Endothelial cell of umbilical vein (primary cell): ENCODE results near the gene RAI1. TPM values are rescaled to one million over a fixed set of nuclear protein-coding genes. Genes with fewer than 3 reads are reported as not detected.

Source experiments
- BruUV-seq: library from RNA; stranded (reverse); fragments of 400-500 nt; replicated peaks from 2 replicates; lab custom pipeline; 2021; lab: Mats Ljungman, UMichigan
- CTCF ChIA-PET: fragments of 300-600, 350-600 bp; sonication (Branson Sonifier 250); formaldehyde crosslinking; loops from one replicate; lab custom pipeline; 2021; ENCODE audit warnings: antibody characterized with exemption, inconsistent platforms; lab: Charles Lee
- POLR2A ChIA-PET: fragments of 300-600, 350-600 bp; sonication (Branson Sonifier 250); formaldehyde crosslinking; loops from one replicate; lab custom pipeline; 2021; ENCODE audit warnings: antibody characterized with exemption, inconsistent platforms; lab: Charles Lee
- DNase-seq: peaks from one replicate; pipeline ENCODE4 v3.0.0-alpha.2; 2011; ENCODE audit warnings: low read depth, low spot score
- FAIRE-seq: peaks from 2 replicates; lab custom pipeline; 2011; peaks lifted over from hg19 to GRCh38; lab: Jason Lieb, UNC
- H2AFZ ChIP-seq: 2 replicates; pipeline ENCODE4 v1.6.0; 2012; ENCODE audit warnings: low read depth, low read length, control low read depth, inconsistent platforms
- H3K27ac ChIP-seq: 2 replicates; pipeline ENCODE4 v1.5.1; 2011; ENCODE audit warnings: low read depth, mild to moderate bottlenecking, control low read depth, low read length, moderate library complexity; ENCODE audit not compliant: insufficient read depth
- H3K27me3 ChIP-seq, 2 experiments: 2 replicates each; pipeline versions ENCODE4 v1.6.0 to v1.6.1; 2011; ENCODE audit warnings: low read length in 2 of 2, mixed read lengths in 1 of 2; ENCODE audit not compliant: control insufficient read depth in 2 of 2, insufficient read depth in 2 of 2
- H3K36me3 ChIP-seq, 2 experiments: 2 replicates in 1 of 2; 3 replicates in 1 of 2; pipeline ENCODE4 v1.5.1; 2011; ENCODE audit warnings: low read length in 2 of 2, mild to moderate bottlenecking in 1 of 2, moderate library complexity in 1 of 2; ENCODE audit not compliant: control insufficient read depth in 2 of 2, insufficient read depth in 2 of 2; ENCODE audit errors: extremely low read depth in 1 of 2
- H3K4me1 ChIP-seq: 3 replicates; pipeline ENCODE4 v1.5.1; 2011; ENCODE audit warnings: mild to moderate bottlenecking, low read length; ENCODE audit not compliant: control insufficient read depth, insufficient read depth; ENCODE audit errors: extremely low read depth
- H3K4me2 ChIP-seq: 2 replicates; pipeline ENCODE4 v1.6.1; 2011; ENCODE audit warnings: low read length, control low read depth, mixed read lengths; ENCODE audit not compliant: insufficient read depth
- H3K4me3 ChIP-seq, 3 experiments: fragments of 200-600 bp in 1 of 3; sonication (generic), shearing (Covaris generic) in 1 of 3; replicated peaks in 1 of 3; 2 replicates each; pipeline ENCODE4 v1.5.1; 2011 to 2016; ENCODE audit warnings: control low read depth in 3 of 3, low read length in 3 of 3, mild to moderate bottlenecking in 2 of 3, inconsistent platforms in 1 of 3, low read depth in 1 of 3, moderate library complexity in 1 of 3; ENCODE audit not compliant: insufficient read depth in 1 of 3
- H3K79me2 ChIP-seq: 2 replicates; pipeline ENCODE4 v1.6.0; 2012; ENCODE audit warnings: low read length, inconsistent platforms; ENCODE audit not compliant: control insufficient read depth, insufficient read depth
- H3K9ac ChIP-seq: replicated peaks from 2 replicates; pipeline ENCODE3; 2011; ENCODE audit warnings: low read length, control low read depth; ENCODE audit not compliant: insufficient read depth; ENCODE audit errors: extremely low read depth
- H3K9me1 ChIP-seq: replicated peaks from 3 replicates; pipeline ENCODE4 v1.6.0; 2011; ENCODE audit warnings: mild to moderate bottlenecking, low read length; ENCODE audit not compliant: control insufficient read depth, insufficient read depth; ENCODE audit errors: extremely low read depth
- H3K9me3 ChIP-seq: replicated peaks from 2 replicates; pipeline ENCODE4 v1.5.1; 2012; ENCODE audit warnings: low read length, inconsistent platforms; ENCODE audit not compliant: control insufficient read depth, insufficient read depth
- H4K20me1 ChIP-seq: replicated peaks from 2 replicates; pipeline ENCODE3; 2011; ENCODE audit warnings: mild to moderate bottlenecking, low read length; ENCODE audit not compliant: control insufficient read depth, insufficient read depth; ENCODE audit errors: extremely low read depth
- EZH2 ChIP-seq: IDR thresholded peaks from 2 replicates; pipeline ENCODE4 v1.6.1; 2012; ENCODE audit warnings: borderline replicate concordance, low read depth, mild to moderate bottlenecking, moderate library complexity, low read length, inconsistent platforms; ENCODE audit not compliant: severe bottlenecking
- FOS ChIP-seq: IDR thresholded peaks from 2 replicates; pipeline ENCODE4 v1.6.1; 2011; ENCODE audit warnings: mild to moderate bottlenecking, low read length, moderate library complexity, borderline replicate concordance; ENCODE audit not compliant: insufficient read depth
- GATA2 ChIP-seq: IDR thresholded peaks from 2 replicates; pipeline ENCODE4 v1.7.0; 2011; ENCODE audit warnings: low read depth, mild to moderate bottlenecking, moderate library complexity, mixed read lengths, low read length; ENCODE audit not compliant: insufficient read length, insufficient read depth
- JUN ChIP-seq: IDR thresholded peaks from 2 replicates; pipeline ENCODE4 v1.6.1; 2011; ENCODE audit warnings: borderline replicate concordance, low read depth; ENCODE audit not compliant: insufficient read length, insufficient read depth
- MYC ChIP-seq: IDR thresholded peaks from one replicate; pipeline ENCODE4 v1.6.1; 2011; ENCODE audit warnings: mild to moderate bottlenecking, low read depth, low read length
- POLR2A ChIP-seq: IDR thresholded peaks from 2 replicates; pipeline ENCODE4 v1.6.1; 2012; ENCODE audit warnings: low read depth, mild to moderate bottlenecking, control low read depth, low read length
- POLR2AphosphoS5 ChIP-seq: IDR thresholded peaks from 2 replicates; pipeline ENCODE4 v1.6.1; 2012; ENCODE audit warnings: low read depth, mild to moderate bottlenecking, control low read depth, low read length, moderate library complexity; ENCODE audit not compliant: insufficient read depth
- dilution Hi-C: fragments of 300-500 bp; cut with MboI; formaldehyde crosslinking; loops from one replicate; pipeline ENCODE4 v1.15.0; 2019; ENCODE audit warnings: low sequenced_read_pairs; ENCODE audit not compliant: extremely low pct_ligation_motif_present
- intact Hi-C: fragments of 100-400 bp; cut with micrococcal nuclease; formaldehyde crosslinking; loops from one replicate; pipeline ENCODE4 v1.10.0; 2022
- polyA plus RNA-seq, 4 experiments: library from polyadenylated mRNA; depleted of rRNA in 3 of 4; stranded (reverse) in 3 of 4; unstranded in 1 of 4; fragments of >200 nt; gene quantifications; 2 replicates each; pipeline versions ENCODE4 v1.2.1 to v1.2.3, GENCODE V29; 2011 to 2012; ENCODE audit warnings: missing spikeins in 1 of 4
- total RNA-seq: library from RNA; stranded (reverse); gene quantifications from 2 replicates; pipeline ENCODE4 v1.2.3, GENCODE V29; 2021
- TF ChIP-seq, protein P1 (sequence below): IDR thresholded peaks from 2 replicates; pipeline ENCODE4 v1.6.1; 2011; ENCODE audit not compliant: insufficient read depth, insufficient read length
- TF ChIP-seq, protein P2 (sequence below), 2 donors: IDR thresholded peaks; 1 replicate in 1 of 2; 2 replicates in 1 of 2; pipeline ENCODE4 v1.5.1; 2011; ENCODE audit warnings: low read length in 2 of 2, mild to moderate bottlenecking in 2 of 2, moderate library complexity in 2 of 2, control low read depth in 1 of 2, inconsistent platforms in 1 of 2, low read depth in 1 of 2; ENCODE audit not compliant: insufficient read depth in 1 of 2; ENCODE audit errors: extremely low read depth in 1 of 2

The RAI1 gene
- total and polyA plus RNA-seq, 2 donors (not counting 3 experiments of a cell fraction or from before 2014, with no cell fraction given) = 7.8 to 43.3 TPM

DNA sequence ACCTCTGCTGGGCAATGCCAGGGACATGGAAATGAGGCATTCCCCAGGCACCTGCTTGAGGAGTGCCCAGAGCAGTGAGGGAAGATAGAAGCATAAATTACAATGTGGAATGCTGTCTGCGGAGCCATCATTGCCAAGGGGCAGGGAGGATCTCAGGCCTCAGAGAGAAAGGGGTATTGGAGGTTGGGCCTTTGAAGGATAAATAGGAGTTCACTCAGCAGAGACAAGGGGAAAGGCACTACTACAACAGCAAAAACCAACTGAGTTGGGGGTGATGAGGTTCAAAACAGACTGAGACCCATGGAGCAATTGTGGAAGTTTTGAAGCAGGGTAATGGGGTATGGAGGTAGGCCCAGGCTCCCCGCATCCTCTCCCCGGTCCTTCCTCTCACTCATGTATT, 122.7 kb downstream of the RAI1 start:
- H3K27me3 ChIP-seq = no peaks in the 10 kb centered on the region
- FAIRE-seq (no peak), DNase-seq (no peak)
- no peak overlapping the region for H2AFZ ChIP-seq
- no peak for TF ChIP-seq MYC
- no peak for TF ChIP-seq EZH2
- TF ChIP-seq, protein P1, sequence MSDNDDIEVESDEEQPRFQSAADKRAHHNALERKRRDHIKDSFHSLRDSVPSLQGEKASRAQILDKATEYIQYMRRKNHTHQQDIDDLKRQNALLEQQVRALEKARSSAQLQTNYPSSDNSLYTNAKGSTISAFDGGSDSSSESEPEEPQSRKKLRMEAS = no peak
- TF ChIP-seq GATA2 = no peak
- no peak for TF ChIP-seq POLR2AphosphoS5
- TF ChIP-seq, protein P2, sequence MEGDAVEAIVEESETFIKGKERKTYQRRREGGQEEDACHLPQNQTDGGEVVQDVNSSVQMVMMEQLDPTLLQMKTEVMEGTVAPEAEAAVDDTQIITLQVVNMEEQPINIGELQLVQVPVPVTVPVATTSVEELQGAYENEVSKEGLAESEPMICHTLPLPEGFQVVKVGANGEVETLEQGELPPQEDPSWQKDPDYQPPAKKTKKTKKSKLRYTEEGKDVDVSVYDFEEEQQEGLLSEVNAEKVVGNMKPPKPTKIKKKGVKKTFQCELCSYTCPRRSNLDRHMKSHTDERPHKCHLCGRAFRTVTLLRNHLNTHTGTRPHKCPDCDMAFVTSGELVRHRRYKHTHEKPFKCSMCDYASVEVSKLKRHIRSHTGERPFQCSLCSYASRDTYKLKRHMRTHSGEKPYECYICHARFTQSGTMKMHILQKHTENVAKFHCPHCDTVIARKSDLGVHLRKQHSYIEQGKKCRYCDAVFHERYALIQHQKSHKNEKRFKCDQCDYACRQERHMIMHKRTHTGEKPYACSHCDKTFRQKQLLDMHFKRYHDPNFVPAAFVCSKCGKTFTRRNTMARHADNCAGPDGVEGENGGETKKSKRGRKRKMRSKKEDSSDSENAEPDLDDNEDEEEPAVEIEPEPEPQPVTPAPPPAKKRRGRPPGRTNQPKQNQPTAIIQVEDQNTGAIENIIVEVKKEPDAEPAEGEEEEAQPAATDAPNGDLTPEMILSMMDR (IDR thresholded peaks at IDR 0.05; ENCODE audit: extremely low read depth in 1 of 2, insufficient read depth in 1 of 2, low read depth in 1 of 2, low read length in 2 of 2) = no peak
- TF ChIP-seq JUN = no peak
- no peak for TF ChIP-seq POLR2A
- no peak for TF ChIP-seq FOS
- POLR2A ChIA-PET = no interaction called here
- intact Hi-C loops = no loop called here
- no peaks in the 10 kb centered on the region for H3K79me2 ChIP-seq
- dilution Hi-C loops = no loop called here
- no TSS peak for BruUV-seq
- no peak overlapping the region for H3K4me3 ChIP-seq
- H4K20me1 ChIP-seq = no peaks in the 10 kb centered on the region
- no peak overlapping the region for H3K4me2 ChIP-seq
- H3K9me1 ChIP-seq = no peaks in the 10 kb centered on the region
- H3K9me3 ChIP-seq = no peaks in the 10 kb centered on the region
- no peaks in the 10 kb centered on the region for H3K4me1 ChIP-seq
- peaks cover 2 to 20% of the 10 kb centered on the region in 2 experiments for H3K36me3 ChIP-seq
- no peak overlapping the region for H3K27ac ChIP-seq
- no peak overlapping the region for H3K9ac ChIP-seq
- CTCF ChIA-PET = no interaction called here
